PC-9 (cell line): ENCODE results near the gene CCDC121.
"Not testable (repeated sequence)": the region's sequence is repeated elsewhere in the genome, so short reads cannot be mapped to it uniquely, and the experiment has no call there.

Experiments used
- CTCF ChIP-seq: fragments of 200-600 bp; sonication (generic); conservative IDR thresholded peaks from 2 replicates; pipeline ENCODE4 v1.6.1; 2017; ENCODE audit warnings: mixed run types, antibody characterized with exemption, mild to moderate bottlenecking, moderate library complexity
- EZH2 ChIP-seq: fragments of 200-600 bp; sonication (generic); IDR thresholded peaks from 2 replicates; pipeline ENCODE4 v1.8.0; 2017; ENCODE audit warnings: antibody characterized with exemption, low read depth

DNA sequence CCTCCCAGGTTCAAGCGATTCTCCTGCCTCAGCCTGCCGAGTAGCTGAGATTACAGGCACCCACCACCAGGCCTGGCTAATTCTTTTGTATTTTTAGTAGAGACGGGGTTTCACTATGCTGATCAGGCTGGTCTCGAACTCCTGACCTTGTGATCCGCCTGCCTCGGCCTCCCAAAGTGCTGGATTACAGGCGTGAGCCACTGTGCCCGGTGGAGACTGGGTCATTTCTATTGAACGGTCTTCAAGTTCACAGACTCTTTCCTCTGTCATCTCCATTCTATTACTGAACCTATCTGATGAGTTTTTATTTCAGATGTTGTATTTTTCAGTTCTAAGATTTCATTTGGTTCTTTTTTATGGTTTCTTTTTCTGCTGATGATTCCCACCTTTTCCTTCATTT is 33.4 kb downstream of the CCDC121 start:
- not testable (repeated sequence) for TF ChIP-seq CTCF, EZH2
